Gastrocnemius medialis (tissue), 4 donors: Measurements from ENCODE around the gene LRRC61. TPM values are rescaled to one million over a fixed set of nuclear protein-coding genes. Genes with fewer than 3 reads are reported as not detected.

ENCODE experiments used
- ATAC-seq, 2 donors: fragments of 150-250 bp; one replicate each; pipeline ENCODE4 v1.9.1; 2016
- DNase-seq, 2 donors: peaks; one replicate each; pipeline ENCODE4 v3.0.0-alpha.2; 2019
- H3K27ac ChIP-seq, 4 donors: fragments of 200-600 bp; sonication (generic); 1 replicate in 1 of 4; 2 replicates in 3 of 4; pipeline ENCODE4 v1.5.1; 2016 to 2018; ENCODE audit warnings: mild to moderate bottlenecking in 2 of 4, moderate library complexity in 1 of 4
- H3K27me3 ChIP-seq, 3 donors: fragments of 200-600 bp; sonication (generic) in 2 of 3; 1 replicate in 1 of 3; 2 replicates in 2 of 3; pipeline versions ENCODE4 v1.5.1 to v1.6.0; 2016 to 2019; ENCODE audit warnings: mild to moderate bottlenecking in 1 of 3, moderate library complexity in 1 of 3
- H3K36me3 ChIP-seq, 2 donors: fragments of 200-600 bp; sonication (generic) in 1 of 2; one replicate each; pipeline ENCODE4 v1.5.1; 2017 to 2018
- H3K4me1 ChIP-seq, 2 donors: fragments of 200-600 bp; sonication (generic) in 1 of 2; one replicate each; pipeline ENCODE4 v1.5.1; 2016 to 2017; ENCODE audit warnings: mild to moderate bottlenecking in 2 of 2
- H3K4me3 ChIP-seq, 4 donors: fragments of 200-600 bp; sonication (generic) in 3 of 4; 1 replicate in 1 of 4; 2 replicates in 3 of 4; pipeline ENCODE4 v1.5.1; 2016 to 2019; ENCODE audit warnings: mild to moderate bottlenecking in 2 of 4
- H3K9me3 ChIP-seq, 3 donors: fragments of 200-600 bp; sonication (generic) in 2 of 3; 1 replicate in 1 of 3; 2 replicates in 2 of 3; pipeline ENCODE4 v1.5.1; 2016 to 2019
- CTCF ChIP-seq, 5 experiments: fragments of 450-650 bp in 3 of 5; fragments of 200-600 bp in 2 of 5; sonication (generic) in 2 of 5; IDR thresholded peaks in 4 of 5; conservative IDR thresholded peaks in 1 of 5; 1 replicate in 4 of 5; 2 replicates in 1 of 5; pipeline ENCODE4 v1.5.1; 2016 to 2019; ENCODE audit warnings: antibody characterized with exemption in 5 of 5, mild to moderate bottlenecking in 3 of 5, moderate library complexity in 3 of 5
- POLR2A ChIP-seq, 2 donors: fragments of 450-650 bp; IDR thresholded peaks; one replicate each; pipeline ENCODE4 v1.6.1; 2017; ENCODE audit warnings: antibody characterized with exemption in 2 of 2, mild to moderate bottlenecking in 2 of 2, moderate library complexity in 2 of 2
- in situ Hi-C, 4 donors: fragments of 200-750 bp; cut with MboI; loops; one replicate each; pipeline versions ENCODE4 v1.15.0 to v1.8.0; 2017; ENCODE audit warnings: low sequenced_read_pairs in 4 of 4
- intact Hi-C: fragments of 100-400 bp; cut with DNase I; formaldehyde crosslinking; loops from one replicate; pipeline ENCODE4 v1.15.1; 2023; ENCODE audit warnings: low total_unique reads
- total RNA-seq, 4 donors: library from RNA; depleted of rRNA; stranded (reverse); fragments of >200 nt; gene quantifications; one replicate each; pipeline versions ENCODE4 v1.1.0 to v1.2.3, GENCODE V29; 2016

The LRRC61 gene
- total RNA-seq, 4 donors from 2014 or later = 0.62 to 6.8 (median 1.9) TPM

- peak overlapping the region; percentile 98 to 100 (median 100) for H3K27ac ChIP-seq
- in situ Hi-C loops (no loop called here), intact Hi-C loops (no loop called here)
- TF ChIP-seq CTCF (IDR thresholded peaks at IDR 0.05 in 4 of 5, conservative IDR thresholded peaks at IDR 0.05 in 1 of 5) = no peak
- no peak for TF ChIP-seq POLR2A (IDR thresholded peaks at IDR 0.05)
- no peak for ATAC-seq
- H3K36me3 ChIP-seq = peaks cover 0 to 21% of the 10 kb centered on the region in 2 donors
- no peak overlapping the region for H3K4me3 ChIP-seq
- H3K9me3 ChIP-seq = no peaks in the 10 kb centered on the region
- DNase-seq = no peak
- H3K4me1 ChIP-seq = peaks cover 32 to 37% of the 10 kb centered on the region in 2 donors
- no peaks in the 10 kb centered on the region for H3K27me3 ChIP-seq
Observed at GRCh38 chr7:150371131-150371995, 48.2 kb downstream of the LRRC61 start.

- peak overlapping the region in 2 of 4 donors; percentile 93 to 100 for H3K27ac ChIP-seq
- H3K9me3 ChIP-seq = no peaks in the 10 kb centered on the region
- DNase-seq (no peak), ATAC-seq (no peak)
- H3K4me3 ChIP-seq = no peak overlapping the region
- no peak for TF ChIP-seq POLR2A (IDR thresholded peaks at IDR 0.05)
- no peak for TF ChIP-seq CTCF (IDR thresholded peaks at IDR 0.05 in 4 of 5, conservative IDR thresholded peaks at IDR 0.05 in 1 of 5)
- H3K27me3 ChIP-seq = no peaks in the 10 kb centered on the region
- intact Hi-C loops = no loop called here
- peaks cover 32 to 37% of the 10 kb centered on the region in 2 donors for H3K4me1 ChIP-seq
- in situ Hi-C loops = no loop called here
- H3K36me3 ChIP-seq = peaks cover 0 to 21% of the 10 kb centered on the region in 2 donors
Observed at GRCh38 chr7:150371996-150372270, 48.8 kb downstream of the LRRC61 start.

GRCh38 chr7:150372271-150373048, 49.3 kb downstream of the LRRC61 start:
- in situ Hi-C loops (no loop called here), intact Hi-C loops (no loop called here)

More at GRCh38 chr7:150372271-150373048, 49.3 kb downstream of the LRRC61 start:
- no peaks in the 10 kb centered on the region for H3K9me3 ChIP-seq
- peaks cover 0 to 21% of the 10 kb centered on the region in 2 donors for H3K36me3 ChIP-seq
- DNase-seq (no peak), ATAC-seq (no peak)
- TF ChIP-seq POLR2A (IDR thresholded peaks at IDR 0.05) (no peak), CTCF (IDR thresholded peaks at IDR 0.05 in 4 of 5, conservative IDR thresholded peaks at IDR 0.05 in 1 of 5) (no peak)
- peak overlapping the region; percentile 16 to 97 (median 80) for H3K27ac ChIP-seq
- H3K27me3 ChIP-seq = no peaks in the 10 kb centered on the region
- H3K4me1 ChIP-seq = peaks cover 29 to 34% of the 10 kb centered on the region in 2 donors
- no peak overlapping the region for H3K4me3 ChIP-seq
